ENCODE data around the gene UBE2G2.

The UBE2G2 gene

GRCh38 chr21:44816761-44817505 lies 15.3 kb upstream of the UBE2G2 start:
- H3K27ac ChIP-seq, result no peak overlapping the region

GRCh38 chr21:44815852-44816628 lies 14.4 kb upstream of the UBE2G2 start:
- no peak overlapping the region for H3K27ac ChIP-seq
- no peak for DNase-seq (ENCODE audit: low read depth, low spot score)

More at GRCh38 chr21:44816761-44817505, 15.3 kb upstream of the UBE2G2 start:
- no peak for DNase-seq (ENCODE audit: low read depth, low spot score)

- no peak for DNase-seq (ENCODE audit: low read depth, low spot score)
- no peak overlapping the region for H3K27ac ChIP-seq
Observed at GRCh38 chr21:44815225-44815624, 13.6 kb upstream of the UBE2G2 start.

GRCh38 chr21:44814498-44815023 lies 12.9 kb upstream of the UBE2G2 start:
- DNase-seq (ENCODE audit: low read depth, low spot score), result no peak
- no peak overlapping the region for H3K27ac ChIP-seq

GRCh38 chr21:44813727-44814126 lies 12.1 kb upstream of the UBE2G2 start:
- H3K27ac ChIP-seq, result no peak overlapping the region
- no peak for DNase-seq (ENCODE audit: low read depth, low spot score)

GRCh38 chr21:44813149-44813548 lies 11.5 kb upstream of the UBE2G2 start:
- no peak for DNase-seq (ENCODE audit: low read depth, low spot score)
- no peak overlapping the region for H3K27ac ChIP-seq

GRCh38 chr21:44812640-44813039 lies 11.0 kb upstream of the UBE2G2 start:
- DNase-seq (ENCODE audit: low read depth, low spot score), result no peak
- peak overlapping the region; percentile 11 for H3K27ac ChIP-seq

GRCh38 chr21:44810779-44811178 lies 9.2 kb upstream of the UBE2G2 start:
- no peak for DNase-seq (ENCODE audit: low read depth, low spot score)
- no peak overlapping the region for H3K27ac ChIP-seq

- H3K27ac ChIP-seq, result no peak overlapping the region
- no peak for DNase-seq (ENCODE audit: low read depth, low spot score)
Observed at GRCh38 chr21:44805859-44806258, 4.2 kb upstream of the UBE2G2 start.

GRCh38 chr21:44805226-44805625 lies 3.6 kb upstream of the UBE2G2 start:
- no peak overlapping the region for H3K27ac ChIP-seq
- DNase-seq (ENCODE audit: low read depth, low spot score), result no peak

- DNase-seq (ENCODE audit: low read depth, low spot score), result no peak
Observed at GRCh38 chr21:44804762-44805161, 3.1 kb upstream of the UBE2G2 start.

GRCh38 chr21:44803651-44804050 lies 2.0 kb upstream of the UBE2G2 start:
- no peak overlapping the region for H3K27ac ChIP-seq
- DNase-seq (ENCODE audit: low read depth, low spot score), result no peak

More at GRCh38 chr21:44804762-44805161, 3.1 kb upstream of the UBE2G2 start:
- H3K27ac ChIP-seq, result no peak overlapping the region

- no peak for DNase-seq (ENCODE audit: low read depth, low spot score)
Observed at GRCh38 chr21:44802396-44803153, 955 bp upstream of the UBE2G2 start.

GRCh38 chr21:44800971-44801467 lies 601 bp downstream of the UBE2G2 start:
- peak overlapping the region; percentile 32 for H3K27ac ChIP-seq
- DNase-seq (ENCODE audit: low read depth, low spot score), result no peak

More at GRCh38 chr21:44802396-44803153, 955 bp upstream of the UBE2G2 start:
- H3K27ac ChIP-seq, result no peak overlapping the region

GRCh38 chr21:44800103-44800502 lies 1.5 kb downstream of the UBE2G2 start:
- DNase-seq (ENCODE audit: low read depth, low spot score), result no peak

GRCh38 chr21:44799646-44800045 lies 2.0 kb downstream of the UBE2G2 start:
- no peak overlapping the region for H3K27ac ChIP-seq
- DNase-seq (ENCODE audit: low read depth, low spot score), result no peak

More at GRCh38 chr21:44800103-44800502, 1.5 kb downstream of the UBE2G2 start:
- H3K27ac ChIP-seq, result no peak overlapping the region

- no peak for DNase-seq (ENCODE audit: low read depth, low spot score)
- no peak overlapping the region for H3K27ac ChIP-seq
Observed at GRCh38 chr21:44797775-44798174, 3.8 kb downstream of the UBE2G2 start.

- no peak for DNase-seq (ENCODE audit: low read depth, low spot score)
- H3K27ac ChIP-seq, result no peak overlapping the region
Observed at GRCh38 chr21:44795342-44795741, 6.3 kb downstream of the UBE2G2 start.

- DNase-seq (ENCODE audit: low read depth, low spot score), result no peak
- no peak overlapping the region for H3K27ac ChIP-seq
Observed at GRCh38 chr21:44793592-44794374, 7.8 kb downstream of the UBE2G2 start.

Measured in epithelial cell of prostate (primary cell).